Measurements from ENCODE around the gene CARD11.

DNA sequence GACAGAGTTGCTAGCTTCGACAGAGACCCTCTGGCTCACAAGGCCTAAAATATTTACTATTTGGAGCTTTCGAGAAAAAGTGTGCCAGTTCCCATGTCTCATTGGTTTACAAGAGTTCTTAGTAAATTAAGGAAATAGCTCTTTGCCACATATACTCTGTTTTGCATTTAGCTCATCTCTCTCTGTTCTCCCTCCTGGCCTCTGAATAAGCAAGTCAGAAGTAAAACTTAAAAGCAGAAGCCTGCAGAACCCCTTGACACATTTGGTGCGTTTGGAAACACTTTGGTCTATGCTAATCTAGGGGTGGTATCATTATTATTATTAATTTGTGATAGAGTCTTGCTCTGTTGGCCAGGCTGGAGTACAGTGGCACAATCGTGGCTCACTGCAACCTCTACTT, 6.4 kb downstream of the CARD11 start:
- TF ChIP-seq POLR2A (IDR thresholded peaks at IDR 0.05) (no peak), POLR2AphosphoS5 (IDR thresholded peaks at IDR 0.05) (no peak)
- TF ChIP-seq, protein P1, sequence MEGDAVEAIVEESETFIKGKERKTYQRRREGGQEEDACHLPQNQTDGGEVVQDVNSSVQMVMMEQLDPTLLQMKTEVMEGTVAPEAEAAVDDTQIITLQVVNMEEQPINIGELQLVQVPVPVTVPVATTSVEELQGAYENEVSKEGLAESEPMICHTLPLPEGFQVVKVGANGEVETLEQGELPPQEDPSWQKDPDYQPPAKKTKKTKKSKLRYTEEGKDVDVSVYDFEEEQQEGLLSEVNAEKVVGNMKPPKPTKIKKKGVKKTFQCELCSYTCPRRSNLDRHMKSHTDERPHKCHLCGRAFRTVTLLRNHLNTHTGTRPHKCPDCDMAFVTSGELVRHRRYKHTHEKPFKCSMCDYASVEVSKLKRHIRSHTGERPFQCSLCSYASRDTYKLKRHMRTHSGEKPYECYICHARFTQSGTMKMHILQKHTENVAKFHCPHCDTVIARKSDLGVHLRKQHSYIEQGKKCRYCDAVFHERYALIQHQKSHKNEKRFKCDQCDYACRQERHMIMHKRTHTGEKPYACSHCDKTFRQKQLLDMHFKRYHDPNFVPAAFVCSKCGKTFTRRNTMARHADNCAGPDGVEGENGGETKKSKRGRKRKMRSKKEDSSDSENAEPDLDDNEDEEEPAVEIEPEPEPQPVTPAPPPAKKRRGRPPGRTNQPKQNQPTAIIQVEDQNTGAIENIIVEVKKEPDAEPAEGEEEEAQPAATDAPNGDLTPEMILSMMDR (IDR thresholded peaks at IDR 0.05), result no peak
